ENCODE data around the gene ZNF467. TPM values are rescaled to one million over a fixed set of nuclear protein-coding genes. Genes with fewer than 3 reads are reported as not detected.

Gene ZNF467
- total and polyA plus RNA-seq, 2 donors (not counting 1 experiment from before 2014, with no cell fraction given): 0.39 to 1.1 TPM

DNA sequence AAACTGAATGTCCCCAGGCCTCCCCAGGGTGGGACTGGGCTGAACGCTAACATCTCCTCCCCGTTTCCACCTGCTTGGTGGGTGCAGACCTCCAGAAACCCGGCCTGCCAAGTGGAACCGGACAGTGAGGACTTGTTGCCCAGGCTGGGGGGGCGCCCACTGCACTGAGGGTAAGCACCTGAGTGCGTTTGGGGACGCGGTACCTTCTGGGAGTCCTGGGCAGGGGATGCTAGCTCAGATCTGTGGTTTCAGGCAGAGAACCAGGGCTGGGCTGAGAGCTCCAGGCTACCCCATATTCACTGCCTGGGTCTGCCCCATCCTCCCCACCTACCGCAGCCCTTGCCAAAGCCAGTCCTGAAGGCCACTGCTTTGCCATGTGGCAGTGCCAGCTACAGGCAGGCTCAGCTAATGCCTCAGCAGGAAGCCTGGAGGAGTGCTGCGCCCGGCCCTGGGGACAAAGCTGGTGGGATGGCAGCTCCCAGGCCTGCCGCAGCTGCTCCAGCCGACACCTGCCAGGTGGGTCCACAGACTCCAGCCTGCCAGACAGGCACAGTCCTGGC is 3.5 kb upstream of the ZNF467 start:
- peaks cover 0 to 10% of the 10 kb centered on the region in 2 donors for H3K4me1 ChIP-seq (ENCODE audit: control insufficient read depth in 2 of 2, insufficient read depth in 2 of 2, low read length in 2 of 2)
- H2AFZ ChIP-seq (ENCODE audit: insufficient read depth, low read depth, low read length, poor library complexity, severe bottlenecking): no peak overlapping the region
- WGBS (ENCODE audit: insufficient coverage): 78% methylated on average over 13 of the region's 13 CpGs
- no peaks in the 10 kb centered on the region for H4K20me1 ChIP-seq (ENCODE audit: control insufficient read depth, insufficient read depth, low read length, poor library complexity, severe bottlenecking)
- no peak overlapping the region for H3K27ac Mint-ChIP-seq
- no peaks in the 10 kb centered on the region for H3K79me2 ChIP-seq (ENCODE audit: control insufficient read depth, insufficient read depth, low read length)
- H3K4me1 Mint-ChIP-seq: peaks cover 7% of the 10 kb centered on the region
- POLR2A ChIA-PET: no interaction called here
- no peak overlapping the region for H3K4me3 ChIP-seq (ENCODE audit: control extremely low read depth in 1 of 5, extremely low read depth in 1 of 5, insufficient read depth in 1 of 5, low read depth in 2 of 5, low read length in 4 of 5)
- no peak overlapping the region for H3K4me2 ChIP-seq (replicated peaks; ENCODE audit: low read depth, low read length, poor library complexity, severe bottlenecking)
- ATAC-seq (ENCODE audit: low read depth) (no peak), DNase-seq (no peak)
- CTCF ChIA-PET: no interaction called here
- peaks cover 0 to 8% (median 1%) of the 10 kb centered on the region in 4 experiments for H3K27me3 ChIP-seq (replicated peaks in 1 of 4; ENCODE audit: control extremely low read depth in 1 of 4, control insufficient read depth in 3 of 4, insufficient read depth in 4 of 4, low read length in 3 of 4)
- H3K9ac ChIP-seq (ENCODE audit: low read length): no peak overlapping the region
- no peaks in the 10 kb centered on the region for H3K27me3 Mint-ChIP-seq
- H3K36me3 ChIP-seq (replicated peaks in 1 of 2; ENCODE audit: control extremely low read depth in 1 of 2, control insufficient read depth in 1 of 2, extremely low read depth in 1 of 2, insufficient read depth in 2 of 2, low read length in 1 of 2): no peaks in the 10 kb centered on the region
- intact Hi-C loops (cut with micrococcal nuclease): no loop called here
- H3K9me3 ChIP-seq (ENCODE audit: control extremely low read depth in 1 of 3, control insufficient read depth in 2 of 3, insufficient read depth in 1 of 3, low read length in 2 of 3): no peaks in the 10 kb centered on the region
- TF ChIP-seq, protein P1, sequence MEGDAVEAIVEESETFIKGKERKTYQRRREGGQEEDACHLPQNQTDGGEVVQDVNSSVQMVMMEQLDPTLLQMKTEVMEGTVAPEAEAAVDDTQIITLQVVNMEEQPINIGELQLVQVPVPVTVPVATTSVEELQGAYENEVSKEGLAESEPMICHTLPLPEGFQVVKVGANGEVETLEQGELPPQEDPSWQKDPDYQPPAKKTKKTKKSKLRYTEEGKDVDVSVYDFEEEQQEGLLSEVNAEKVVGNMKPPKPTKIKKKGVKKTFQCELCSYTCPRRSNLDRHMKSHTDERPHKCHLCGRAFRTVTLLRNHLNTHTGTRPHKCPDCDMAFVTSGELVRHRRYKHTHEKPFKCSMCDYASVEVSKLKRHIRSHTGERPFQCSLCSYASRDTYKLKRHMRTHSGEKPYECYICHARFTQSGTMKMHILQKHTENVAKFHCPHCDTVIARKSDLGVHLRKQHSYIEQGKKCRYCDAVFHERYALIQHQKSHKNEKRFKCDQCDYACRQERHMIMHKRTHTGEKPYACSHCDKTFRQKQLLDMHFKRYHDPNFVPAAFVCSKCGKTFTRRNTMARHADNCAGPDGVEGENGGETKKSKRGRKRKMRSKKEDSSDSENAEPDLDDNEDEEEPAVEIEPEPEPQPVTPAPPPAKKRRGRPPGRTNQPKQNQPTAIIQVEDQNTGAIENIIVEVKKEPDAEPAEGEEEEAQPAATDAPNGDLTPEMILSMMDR (IDR thresholded peaks at IDR 0.05): no peak
- no peak for TF ChIP-seq EZH2 (IDR thresholded peaks at IDR 0.05; ENCODE audit: borderline replicate concordance, insufficient read depth, low read depth, low read length, poor library complexity, severe bottlenecking)
- no peak overlapping the region for H3K27ac ChIP-seq (ENCODE audit: low read length in 2 of 2)
- H3K9me3 Mint-ChIP-seq (ENCODE audit: insufficient read depth): no peaks in the 10 kb centered on the region
- no peak overlapping the region for H3K4me3 Mint-ChIP-seq

DNA sequence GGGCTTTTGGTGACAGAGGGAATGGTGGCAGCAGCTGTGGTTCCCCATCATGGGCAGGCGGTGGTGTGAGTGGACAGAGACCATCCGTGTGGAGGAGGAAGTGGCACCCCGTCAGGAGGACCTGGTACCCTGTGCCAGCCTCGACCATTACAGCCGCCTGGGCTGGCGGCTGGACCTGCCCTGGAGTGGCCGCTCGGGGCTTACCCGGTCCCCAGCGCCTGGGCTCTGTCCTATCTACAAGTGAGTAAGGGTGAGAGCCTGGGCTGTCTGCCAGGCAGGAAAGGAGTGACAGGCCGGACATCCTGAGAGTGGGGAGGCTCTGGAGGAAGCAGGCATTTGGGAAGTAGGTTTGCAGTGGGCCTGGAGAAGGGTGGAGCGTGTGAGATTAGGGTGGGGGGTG is 2.9 kb upstream of the ZNF467 start:
- intact Hi-C loops (cut with micrococcal nuclease): no loop called here
- Histone ChIP-seq H4K20me1 (ENCODE audit: control insufficient read depth, insufficient read depth, low read length, poor library complexity, severe bottlenecking) (no peaks in the 10 kb centered on the region), H3K27me3 (replicated peaks in 1 of 4; ENCODE audit: control extremely low read depth in 1 of 4, control insufficient read depth in 3 of 4, insufficient read depth in 4 of 4, low read length in 3 of 4) (peaks cover 0 to 8% (median 1%) of the 10 kb centered on the region in 4 experiments), H3K36me3 (replicated peaks in 1 of 2; ENCODE audit: control extremely low read depth in 1 of 2, control insufficient read depth in 1 of 2, extremely low read depth in 1 of 2, insufficient read depth in 2 of 2, low read length in 1 of 2) (no peaks in the 10 kb centered on the region), H3K9me3 (ENCODE audit: control extremely low read depth in 1 of 3, control insufficient read depth in 2 of 3, insufficient read depth in 1 of 3, low read length in 2 of 3) (no peaks in the 10 kb centered on the region), H2AFZ (ENCODE audit: insufficient read depth, low read depth, low read length, poor library complexity, severe bottlenecking) (no peak overlapping the region), H3K79me2 (ENCODE audit: control insufficient read depth, insufficient read depth, low read length) (no peaks in the 10 kb centered on the region), H3K9ac (ENCODE audit: low read length) (no peak overlapping the region), H3K4me2 (replicated peaks; ENCODE audit: low read depth, low read length, poor library complexity, severe bottlenecking) (no peak overlapping the region), H3K4me3 (ENCODE audit: control extremely low read depth in 1 of 5, extremely low read depth in 1 of 5, insufficient read depth in 1 of 5, low read depth in 2 of 5, low read length in 4 of 5) (no peak overlapping the region), H3K27ac (ENCODE audit: low read length in 2 of 2) (no peak overlapping the region), H3K4me1 (ENCODE audit: control insufficient read depth in 2 of 2, insufficient read depth in 2 of 2, low read length in 2 of 2) (peaks cover under 1 to 12% of the 10 kb centered on the region in 2 donors)
- no peak for ATAC-seq (ENCODE audit: low read depth)
- WGBS (ENCODE audit: insufficient coverage): 7% methylated on average over 11 of the region's 12 CpGs
- DNase-seq: no peak
- peaks cover 7% of the 10 kb centered on the region for H3K4me1 Mint-ChIP-seq
- CTCF ChIA-PET: no interaction called here
- H3K4me3 Mint-ChIP-seq: no peak overlapping the region
- POLR2A ChIA-PET: no interaction called here
- no peak for TF ChIP-seq EZH2 (IDR thresholded peaks at IDR 0.05; ENCODE audit: borderline replicate concordance, insufficient read depth, low read depth, low read length, poor library complexity, severe bottlenecking)
- TF ChIP-seq, protein P1 (IDR thresholded peaks at IDR 0.05): no peak
- no peaks in the 10 kb centered on the region for H3K9me3 Mint-ChIP-seq (ENCODE audit: insufficient read depth)
- no peak overlapping the region for H3K27ac Mint-ChIP-seq
- no peaks in the 10 kb centered on the region for H3K27me3 Mint-ChIP-seq

Measured in B cell (primary cell).